ENCODE results near the gene USP24. TPM values are rescaled to one million over a fixed set of nuclear protein-coding genes. Genes with fewer than 3 reads are reported as not detected.

USP24 gene
- polyA plus RNA-seq, 1 of the 3 experiments (the other 2 are of a cell fraction): 8.1 TPM

DNA sequence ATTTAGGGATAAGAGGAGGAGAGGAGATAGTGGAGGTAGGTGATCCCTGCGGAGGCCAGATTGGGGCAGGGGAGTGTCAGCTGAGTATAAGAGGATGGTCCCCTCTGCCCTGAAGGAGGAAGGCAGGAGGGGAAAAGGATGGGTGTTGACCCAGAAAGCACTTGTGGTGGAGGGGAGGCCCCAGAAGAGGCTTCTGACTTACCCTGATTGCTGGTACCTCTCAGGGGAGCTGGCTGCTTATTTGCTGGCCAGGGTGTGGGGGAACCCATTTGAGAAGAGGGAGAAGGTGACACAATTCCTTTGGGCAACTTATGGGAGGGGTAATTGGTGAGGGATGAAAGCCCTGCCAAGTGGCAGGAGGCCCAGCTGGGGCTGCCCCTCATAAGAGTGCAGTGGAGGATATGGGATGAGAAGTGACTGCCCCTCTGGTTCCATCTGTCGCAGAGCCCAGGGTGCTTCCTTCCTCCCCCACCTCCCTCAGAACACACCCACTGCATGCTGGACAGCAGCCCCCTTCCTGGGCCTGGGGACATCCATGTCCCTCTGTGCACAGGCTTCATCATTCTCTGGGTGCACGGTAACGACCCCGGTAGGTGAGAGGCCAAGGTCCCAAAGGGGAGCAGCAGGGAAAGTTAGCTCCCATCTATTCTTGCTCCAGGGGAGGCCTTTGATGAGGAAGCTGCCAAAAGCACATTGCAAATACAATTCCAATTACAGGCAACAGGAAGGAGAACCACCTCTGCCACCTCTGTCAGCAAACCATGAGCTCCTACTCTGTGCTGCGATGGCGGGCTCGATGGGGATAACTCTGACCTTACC, 177.2 kb downstream of the USP24 start (continued):
- TF ChIP-seq TAF1 (IDR thresholded peaks at IDR 0.05; ENCODE audit: borderline replicate concordance, low read depth, low read length): no peak
- TF ChIP-seq, protein P1, sequence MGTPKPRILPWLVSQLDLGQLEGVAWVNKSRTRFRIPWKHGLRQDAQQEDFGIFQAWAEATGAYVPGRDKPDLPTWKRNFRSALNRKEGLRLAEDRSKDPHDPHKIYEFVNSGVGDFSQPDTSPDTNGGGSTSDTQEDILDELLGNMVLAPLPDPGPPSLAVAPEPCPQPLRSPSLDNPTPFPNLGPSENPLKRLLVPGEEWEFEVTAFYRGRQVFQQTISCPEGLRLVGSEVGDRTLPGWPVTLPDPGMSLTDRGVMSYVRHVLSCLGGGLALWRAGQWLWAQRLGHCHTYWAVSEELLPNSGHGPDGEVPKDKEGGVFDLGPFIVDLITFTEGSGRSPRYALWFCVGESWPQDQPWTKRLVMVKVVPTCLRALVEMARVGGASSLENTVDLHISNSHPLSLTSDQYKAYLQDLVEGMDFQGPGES (IDR thresholded peaks at IDR 0.05; ENCODE audit: low read depth, low read length): no peak

DNA sequence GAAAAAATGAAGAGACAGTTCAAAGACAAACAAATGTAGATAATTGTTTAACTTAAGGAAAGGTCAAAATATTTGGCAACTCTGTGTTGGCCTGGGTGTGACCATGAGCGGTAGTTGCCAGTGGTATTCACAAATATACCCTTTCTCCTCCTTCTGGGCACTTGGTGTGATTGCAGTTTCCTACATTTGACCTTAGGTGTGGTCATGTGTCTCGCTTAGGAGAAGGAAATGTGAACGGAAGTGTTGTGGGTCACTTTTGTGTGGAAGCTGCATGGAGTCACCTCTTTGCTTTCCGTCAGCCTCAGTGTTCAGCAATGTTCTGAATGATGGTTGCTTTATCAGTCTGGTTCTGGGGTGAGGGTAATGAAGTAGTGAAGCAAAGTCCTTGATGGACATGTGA, 179.3 kb downstream of the USP24 start:
- H3K4me3 ChIP-seq (ENCODE audit: low read depth in 2 of 2, low read length in 1 of 2): no peak overlapping the region
- H3K4me2 ChIP-seq: no peak overlapping the region
- 83% methylated on average over 4 of the region's 4 CpGs for WGBS (ENCODE audit: low lambda C conversion rate)
- H3K4me1 ChIP-seq (ENCODE audit: control insufficient read depth in 1 of 2, insufficient read depth in 2 of 2, low read depth in 1 of 2, low read length in 1 of 2): peaks cover 0 to 14% of the 10 kb centered on the region in 2 experiments; a peak in 1 of 4 replicates
- H3K9ac ChIP-seq: no peak overlapping the region
- no peaks in the 10 kb centered on the region for H3K9me2 ChIP-seq
- H3F3A ChIP-seq (replicated peaks; ENCODE audit: insufficient read depth): no peaks in the 10 kb centered on the region
- no peak for DNase-seq
- POLR2A ChIA-PET: no interaction called here
- H3K9me3 ChIP-seq: no peaks in the 10 kb centered on the region
- no peaks in the 10 kb centered on the region for H3K36me3 ChIP-seq (replicated peaks in 1 of 2; ENCODE audit: control insufficient read depth in 1 of 2, insufficient read depth in 2 of 2, low read length in 1 of 2)
- no peaks in the 10 kb centered on the region for H4K20me1 ChIP-seq (ENCODE audit: insufficient read depth)
- H3K79me2 ChIP-seq (ENCODE audit: insufficient read depth): no peaks in the 10 kb centered on the region
- H3K27ac ChIP-seq (ENCODE audit: low read depth in 2 of 2, low read length in 1 of 2): no peak overlapping the region
- CTCF ChIA-PET: interaction anchor here (0.7 to 5.9 kb wide), 5 partner anchors 14 to 151 kb away, joined by 3 to 49 read pairs (median 10); no protein-coding TSS in a partner anchor
- H2AFZ ChIP-seq (ENCODE audit: low read depth): no peak overlapping the region
- H3K27me3 ChIP-seq (ENCODE audit: insufficient read depth): peaks cover 57% of the 10 kb centered on the region
- TF ChIP-seq FOXJ3 (CRISPR knock-in tag; IDR thresholded peaks at IDR 0.05): no peak
- TF ChIP-seq NFIC (IDR thresholded peaks at IDR 0.05; ENCODE audit: borderline replicate concordance): no peak
- TF ChIP-seq, protein P2, sequence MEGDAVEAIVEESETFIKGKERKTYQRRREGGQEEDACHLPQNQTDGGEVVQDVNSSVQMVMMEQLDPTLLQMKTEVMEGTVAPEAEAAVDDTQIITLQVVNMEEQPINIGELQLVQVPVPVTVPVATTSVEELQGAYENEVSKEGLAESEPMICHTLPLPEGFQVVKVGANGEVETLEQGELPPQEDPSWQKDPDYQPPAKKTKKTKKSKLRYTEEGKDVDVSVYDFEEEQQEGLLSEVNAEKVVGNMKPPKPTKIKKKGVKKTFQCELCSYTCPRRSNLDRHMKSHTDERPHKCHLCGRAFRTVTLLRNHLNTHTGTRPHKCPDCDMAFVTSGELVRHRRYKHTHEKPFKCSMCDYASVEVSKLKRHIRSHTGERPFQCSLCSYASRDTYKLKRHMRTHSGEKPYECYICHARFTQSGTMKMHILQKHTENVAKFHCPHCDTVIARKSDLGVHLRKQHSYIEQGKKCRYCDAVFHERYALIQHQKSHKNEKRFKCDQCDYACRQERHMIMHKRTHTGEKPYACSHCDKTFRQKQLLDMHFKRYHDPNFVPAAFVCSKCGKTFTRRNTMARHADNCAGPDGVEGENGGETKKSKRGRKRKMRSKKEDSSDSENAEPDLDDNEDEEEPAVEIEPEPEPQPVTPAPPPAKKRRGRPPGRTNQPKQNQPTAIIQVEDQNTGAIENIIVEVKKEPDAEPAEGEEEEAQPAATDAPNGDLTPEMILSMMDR (IDR thresholded peaks at IDR 0.05): no peak
- TF ChIP-seq EP300 (IDR thresholded peaks at IDR 0.05; ENCODE audit: borderline replicate concordance in 1 of 2, low read depth in 1 of 2, low read length in 1 of 2): no peak
- no peak for TF ChIP-seq POLR2AphosphoS5 (IDR thresholded peaks at IDR 0.05; ENCODE audit: low read depth, low read length)
- TF ChIP-seq GATA2 (CRISPR knock-in tag; IDR thresholded peaks at IDR 0.05): no peak
- TF ChIP-seq, protein P3, sequence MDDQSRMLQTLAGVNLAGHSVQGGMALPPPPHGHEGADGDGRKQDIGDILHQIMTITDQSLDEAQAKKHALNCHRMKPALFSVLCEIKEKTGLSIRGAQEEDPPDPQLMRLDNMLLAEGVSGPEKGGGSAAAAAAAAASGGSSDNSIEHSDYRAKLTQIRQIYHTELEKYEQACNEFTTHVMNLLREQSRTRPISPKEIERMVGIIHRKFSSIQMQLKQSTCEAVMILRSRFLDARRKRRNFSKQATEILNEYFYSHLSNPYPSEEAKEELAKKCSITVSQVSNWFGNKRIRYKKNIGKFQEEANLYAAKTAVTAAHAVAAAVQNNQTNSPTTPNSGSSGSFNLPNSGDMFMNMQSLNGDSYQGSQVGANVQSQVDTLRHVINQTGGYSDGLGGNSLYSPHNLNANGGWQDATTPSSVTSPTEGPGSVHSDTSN (IDR thresholded peaks at IDR 0.05): no peak
- TF ChIP-seq, protein P4, sequence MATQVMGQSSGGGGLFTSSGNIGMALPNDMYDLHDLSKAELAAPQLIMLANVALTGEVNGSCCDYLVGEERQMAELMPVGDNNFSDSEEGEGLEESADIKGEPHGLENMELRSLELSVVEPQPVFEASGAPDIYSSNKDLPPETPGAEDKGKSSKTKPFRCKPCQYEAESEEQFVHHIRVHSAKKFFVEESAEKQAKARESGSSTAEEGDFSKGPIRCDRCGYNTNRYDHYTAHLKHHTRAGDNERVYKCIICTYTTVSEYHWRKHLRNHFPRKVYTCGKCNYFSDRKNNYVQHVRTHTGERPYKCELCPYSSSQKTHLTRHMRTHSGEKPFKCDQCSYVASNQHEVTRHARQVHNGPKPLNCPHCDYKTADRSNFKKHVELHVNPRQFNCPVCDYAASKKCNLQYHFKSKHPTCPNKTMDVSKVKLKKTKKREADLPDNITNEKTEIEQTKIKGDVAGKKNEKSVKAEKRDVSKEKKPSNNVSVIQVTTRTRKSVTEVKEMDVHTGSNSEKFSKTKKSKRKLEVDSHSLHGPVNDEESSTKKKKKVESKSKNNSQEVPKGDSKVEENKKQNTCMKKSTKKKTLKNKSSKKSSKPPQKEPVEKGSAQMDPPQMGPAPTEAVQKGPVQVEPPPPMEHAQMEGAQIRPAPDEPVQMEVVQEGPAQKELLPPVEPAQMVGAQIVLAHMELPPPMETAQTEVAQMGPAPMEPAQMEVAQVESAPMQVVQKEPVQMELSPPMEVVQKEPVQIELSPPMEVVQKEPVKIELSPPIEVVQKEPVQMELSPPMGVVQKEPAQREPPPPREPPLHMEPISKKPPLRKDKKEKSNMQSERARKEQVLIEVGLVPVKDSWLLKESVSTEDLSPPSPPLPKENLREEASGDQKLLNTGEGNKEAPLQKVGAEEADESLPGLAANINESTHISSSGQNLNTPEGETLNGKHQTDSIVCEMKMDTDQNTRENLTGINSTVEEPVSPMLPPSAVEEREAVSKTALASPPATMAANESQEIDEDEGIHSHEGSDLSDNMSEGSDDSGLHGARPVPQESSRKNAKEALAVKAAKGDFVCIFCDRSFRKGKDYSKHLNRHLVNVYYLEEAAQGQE (IDR thresholded peaks at IDR 0.05; ENCODE audit: low read depth, low read length): no peak
- TF ChIP-seq, protein P5, sequence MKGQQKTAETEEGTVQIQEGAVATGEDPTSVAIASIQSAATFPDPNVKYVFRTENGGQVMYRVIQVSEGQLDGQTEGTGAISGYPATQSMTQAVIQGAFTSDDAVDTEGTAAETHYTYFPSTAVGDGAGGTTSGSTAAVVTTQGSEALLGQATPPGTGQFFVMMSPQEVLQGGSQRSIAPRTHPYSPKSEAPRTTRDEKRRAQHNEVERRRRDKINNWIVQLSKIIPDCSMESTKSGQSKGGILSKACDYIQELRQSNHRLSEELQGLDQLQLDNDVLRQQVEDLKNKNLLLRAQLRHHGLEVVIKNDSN (IDR thresholded peaks at IDR 0.05; ENCODE audit: borderline replicate concordance, low read depth): no peak
- no peak for TF ChIP-seq SIN3A (IDR thresholded peaks at IDR 0.05; ENCODE audit: borderline replicate concordance, low read depth, low read length)
- no peak for TF ChIP-seq MXI1 (IDR thresholded peaks at IDR 0.05; ENCODE audit: low read depth, low read length)
- no peak for TF ChIP-seq EZH2phosphoT487 (IDR thresholded peaks at IDR 0.05; ENCODE audit: borderline replicate concordance, low read depth)
- TF ChIP-seq CHD2 (IDR thresholded peaks at IDR 0.05; ENCODE audit: low read length, partially characterized antibody): no peak
- no peak for TF ChIP-seq FOSL2 (IDR thresholded peaks at IDR 0.05; ENCODE audit: borderline replicate concordance, low read depth)
